ENCODE measurements around the gene LRRC70.

The LRRC70 gene

GRCh38 chr5:62626534-62626933 lies 47.9 kb downstream of the LRRC70 start:
- TF ChIP-seq, protein P1, sequence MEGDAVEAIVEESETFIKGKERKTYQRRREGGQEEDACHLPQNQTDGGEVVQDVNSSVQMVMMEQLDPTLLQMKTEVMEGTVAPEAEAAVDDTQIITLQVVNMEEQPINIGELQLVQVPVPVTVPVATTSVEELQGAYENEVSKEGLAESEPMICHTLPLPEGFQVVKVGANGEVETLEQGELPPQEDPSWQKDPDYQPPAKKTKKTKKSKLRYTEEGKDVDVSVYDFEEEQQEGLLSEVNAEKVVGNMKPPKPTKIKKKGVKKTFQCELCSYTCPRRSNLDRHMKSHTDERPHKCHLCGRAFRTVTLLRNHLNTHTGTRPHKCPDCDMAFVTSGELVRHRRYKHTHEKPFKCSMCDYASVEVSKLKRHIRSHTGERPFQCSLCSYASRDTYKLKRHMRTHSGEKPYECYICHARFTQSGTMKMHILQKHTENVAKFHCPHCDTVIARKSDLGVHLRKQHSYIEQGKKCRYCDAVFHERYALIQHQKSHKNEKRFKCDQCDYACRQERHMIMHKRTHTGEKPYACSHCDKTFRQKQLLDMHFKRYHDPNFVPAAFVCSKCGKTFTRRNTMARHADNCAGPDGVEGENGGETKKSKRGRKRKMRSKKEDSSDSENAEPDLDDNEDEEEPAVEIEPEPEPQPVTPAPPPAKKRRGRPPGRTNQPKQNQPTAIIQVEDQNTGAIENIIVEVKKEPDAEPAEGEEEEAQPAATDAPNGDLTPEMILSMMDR (IDR thresholded peaks at IDR 0.05), result no peak

- TF ChIP-seq, protein P1 (IDR thresholded peaks at IDR 0.05), result no peak
Measured at GRCh38 chr5:62627121-62627520, 48.5 kb downstream of the LRRC70 start.

DNA sequence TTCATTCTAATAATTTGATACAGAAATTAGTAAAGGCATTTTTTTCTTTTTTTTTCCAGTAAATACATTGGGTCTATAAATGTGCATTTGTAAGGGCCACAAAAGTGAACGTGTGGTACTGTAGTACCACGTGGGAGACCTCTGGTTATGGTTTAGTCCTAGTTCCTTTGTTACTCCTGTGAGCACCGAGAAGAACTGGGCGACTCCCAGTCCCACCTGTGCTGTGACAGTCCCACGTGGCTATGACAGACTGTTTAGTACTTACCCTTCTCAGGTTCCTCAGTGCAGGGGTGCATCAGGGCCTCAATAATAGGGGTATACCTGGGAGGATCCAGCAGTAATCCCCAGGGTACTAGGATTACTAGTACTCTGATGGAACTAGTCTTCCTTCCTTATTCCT lies 49.3 kb downstream of the LRRC70 start:
- TF ChIP-seq, protein P1 (IDR thresholded peaks at IDR 0.05), result no peak
